OCI-LY3 (cell line): ENCODE measurements around the gene DCST1.

Experiments used
- CTCF ChIP-seq: fragments of 200-600, 300-600 bp; sonication (generic); IDR thresholded peaks from 2 replicates; pipeline ENCODE4 v1.5.1; 2014; ENCODE audit warnings: antibody characterized with exemption, low read length, low read depth
- EZH2phosphoT487 ChIP-seq: fragments of 200-600 bp; shearing (Covaris generic); IDR thresholded peaks from 2 replicates; pipeline ENCODE4 v1.6.1; 2018; ENCODE audit warnings: antibody characterized with exemption, mixed run types, low read depth

DNA sequence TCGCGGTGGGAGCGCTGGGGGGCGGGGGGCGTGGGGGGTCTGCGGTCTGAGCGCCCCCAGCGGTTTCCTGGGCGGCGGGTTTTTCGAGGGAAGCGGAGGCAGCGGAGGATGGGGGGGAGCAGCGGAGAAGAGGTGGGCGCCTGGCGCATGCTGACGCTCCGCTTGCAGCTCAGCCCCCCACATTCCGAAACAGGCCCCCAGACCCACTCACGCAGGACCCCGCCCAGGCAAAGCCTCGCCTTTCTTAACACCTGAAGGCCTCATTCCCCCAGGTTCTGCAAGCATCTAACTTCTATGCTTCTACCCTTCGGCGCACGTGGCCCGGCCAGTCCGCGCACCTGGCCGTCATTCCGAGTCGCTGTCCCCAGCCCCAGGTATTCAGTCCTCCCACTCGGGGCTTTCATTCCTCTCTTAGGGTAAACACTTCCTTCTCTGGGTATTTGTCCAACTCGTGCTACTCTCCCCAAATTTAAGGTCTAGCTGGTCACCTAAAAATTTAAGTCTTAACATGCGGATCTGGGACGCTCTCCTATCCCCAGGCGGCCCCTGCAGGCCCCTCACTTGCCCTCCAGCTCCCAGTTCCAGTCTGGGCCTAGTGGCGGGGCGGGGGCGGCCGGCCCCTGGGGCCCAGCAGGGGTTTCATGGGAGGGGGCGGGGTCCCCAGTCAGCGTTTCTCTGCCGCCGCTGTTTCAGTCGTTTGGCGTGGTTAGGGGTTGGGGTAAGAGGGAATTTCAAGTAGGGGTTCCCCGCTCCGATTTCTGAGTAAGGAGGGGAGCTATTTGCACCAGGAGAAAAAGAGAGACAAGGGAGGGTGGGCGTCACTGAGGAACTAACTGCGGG is 33.8 kb upstream of the DCST1 start:
- TF ChIP-seq CTCF, result no peak
- TF ChIP-seq EZH2phosphoT487, result no peak
